ENCODE data around the gene ADAMTS20. TPM values are rescaled to one million over a fixed set of nuclear protein-coding genes. Genes with fewer than 3 reads are reported as not detected.

The ADAMTS20 gene, protein sequence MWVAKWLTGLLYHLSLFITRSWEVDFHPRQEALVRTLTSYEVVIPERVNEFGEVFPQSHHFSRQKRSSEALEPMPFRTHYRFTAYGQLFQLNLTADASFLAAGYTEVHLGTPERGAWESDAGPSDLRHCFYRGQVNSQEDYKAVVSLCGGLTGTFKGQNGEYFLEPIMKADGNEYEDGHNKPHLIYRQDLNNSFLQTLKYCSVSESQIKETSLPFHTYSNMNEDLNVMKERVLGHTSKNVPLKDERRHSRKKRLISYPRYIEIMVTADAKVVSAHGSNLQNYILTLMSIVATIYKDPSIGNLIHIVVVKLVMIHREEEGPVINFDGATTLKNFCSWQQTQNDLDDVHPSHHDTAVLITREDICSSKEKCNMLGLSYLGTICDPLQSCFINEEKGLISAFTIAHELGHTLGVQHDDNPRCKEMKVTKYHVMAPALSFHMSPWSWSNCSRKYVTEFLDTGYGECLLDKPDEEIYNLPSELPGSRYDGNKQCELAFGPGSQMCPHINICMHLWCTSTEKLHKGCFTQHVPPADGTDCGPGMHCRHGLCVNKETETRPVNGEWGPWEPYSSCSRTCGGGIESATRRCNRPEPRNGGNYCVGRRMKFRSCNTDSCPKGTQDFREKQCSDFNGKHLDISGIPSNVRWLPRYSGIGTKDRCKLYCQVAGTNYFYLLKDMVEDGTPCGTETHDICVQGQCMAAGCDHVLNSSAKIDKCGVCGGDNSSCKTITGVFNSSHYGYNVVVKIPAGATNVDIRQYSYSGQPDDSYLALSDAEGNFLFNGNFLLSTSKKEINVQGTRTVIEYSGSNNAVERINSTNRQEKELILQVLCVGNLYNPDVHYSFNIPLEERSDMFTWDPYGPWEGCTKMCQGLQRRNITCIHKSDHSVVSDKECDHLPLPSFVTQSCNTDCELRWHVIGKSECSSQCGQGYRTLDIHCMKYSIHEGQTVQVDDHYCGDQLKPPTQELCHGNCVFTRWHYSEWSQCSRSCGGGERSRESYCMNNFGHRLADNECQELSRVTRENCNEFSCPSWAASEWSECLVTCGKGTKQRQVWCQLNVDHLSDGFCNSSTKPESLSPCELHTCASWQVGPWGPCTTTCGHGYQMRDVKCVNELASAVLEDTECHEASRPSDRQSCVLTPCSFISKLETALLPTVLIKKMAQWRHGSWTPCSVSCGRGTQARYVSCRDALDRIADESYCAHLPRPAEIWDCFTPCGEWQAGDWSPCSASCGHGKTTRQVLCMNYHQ (N-terminal part only)
- total RNA-seq (2014; rRNA removed), result 1.0 and 1.6 TPM in 2 replicates
- Bru-seq, nascent RNA, result percentile 37 among the genes with signal in this experiment
- BruChase-seq, experiment 1, labeled RNA remaining after a 6-hour chase, result percentile 29 among the genes with signal in this experiment
- percentile 47 among the genes with signal in this experiment for BruChase-seq, experiment 2, labeled RNA remaining after a 2-hour chase
- long read RNA-seq, partial matches to known transcripts, result 3 of 6 reads
- long read RNA-seq, other reads (novel, unspliced or antisense), result 3 of 6 reads

DNA sequence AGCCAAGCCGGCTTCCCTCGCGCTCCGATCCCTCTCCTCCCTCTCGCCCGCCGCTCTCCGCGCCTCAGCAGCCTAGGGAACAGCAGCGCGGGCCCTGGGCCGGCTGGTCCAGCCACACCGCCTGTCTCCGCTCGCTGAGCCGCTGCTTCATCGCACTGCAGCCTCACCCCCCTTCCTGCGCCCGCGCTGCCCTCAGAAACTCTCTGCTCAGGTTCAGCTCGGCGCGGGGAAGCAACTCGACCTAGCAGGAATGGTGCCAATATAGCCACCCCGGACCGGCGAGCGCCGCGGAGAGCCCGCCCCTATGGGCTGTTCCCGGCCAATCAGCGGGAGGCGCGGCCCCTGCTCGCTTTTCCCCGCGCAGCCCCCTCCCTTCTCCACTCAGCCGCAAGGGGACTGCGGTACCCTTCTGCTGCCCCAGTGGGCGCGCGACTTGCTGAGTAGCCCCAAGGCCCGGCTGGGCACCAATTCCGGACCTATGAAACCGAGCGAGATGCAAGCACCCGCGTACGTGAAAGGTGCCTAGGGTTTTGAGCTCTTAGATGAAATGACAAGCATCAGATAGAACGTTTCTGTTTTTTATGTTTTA is at the start of gene ADAMTS20:
Gene ADAMTS20, minus strand, starts transcription at position 233 of the 589 bp plus-strand sequence. CDS start 282 bp downstream, outside the sequence.
- Histone ChIP-seq H3K4me3 (ENCODE audit: low read length) (no peak within 1 kb of the TSS), H3K4me2 (ENCODE audit: low read length) (no peak within 1 kb of the TSS), H3K9ac (ENCODE audit: low read length) (no peak within 1 kb of the TSS), H3K27ac (ENCODE audit: low read length) (no peak within 1 kb of the TSS), H3K9me3 (ENCODE audit: low read length) (no peaks in the 10 kb centered on the region), H4K20me1 (ENCODE audit: low read length) (no peaks in the 10 kb centered on the region), H3K79me2 (ENCODE audit: low read length) (no peaks in the 10 kb centered on the region), H2AFZ (ENCODE audit: low read length) (no peak within 1 kb of the TSS), H3K9me2 (replicated peaks; ENCODE audit: low read length) (no peaks in the 10 kb centered on the region), H3K27me3 (ENCODE audit: low read length) (peaks cover 29% of the 10 kb centered on the region), H3F3A (ENCODE audit: low read length, unreplicated experiment) (no peaks in the 10 kb centered on the region), H3K4me1 (ENCODE audit: insufficient read depth, low read length) (no peaks in the 10 kb centered on the region), H3K36me3 (ENCODE audit: low read depth, low read length) (no peaks in the 10 kb centered on the region)
- CTCF ChIA-PET, result no interaction called here
- no peak for ATAC-seq
- DNase-seq, result no peak
- POLR2A ChIA-PET (ENCODE audit: unreplicated experiment), result no interaction called here
- TF ChIP-seq EZH2 (IDR thresholded peaks at IDR 0.05; ENCODE audit: low read length, unreplicated experiment), result no peak
- TF ChIP-seq EZH2phosphoT487 (IDR thresholded peaks at IDR 0.05; ENCODE audit: borderline replicate concordance, low read length), result no peak
- TF ChIP-seq, protein P1, sequence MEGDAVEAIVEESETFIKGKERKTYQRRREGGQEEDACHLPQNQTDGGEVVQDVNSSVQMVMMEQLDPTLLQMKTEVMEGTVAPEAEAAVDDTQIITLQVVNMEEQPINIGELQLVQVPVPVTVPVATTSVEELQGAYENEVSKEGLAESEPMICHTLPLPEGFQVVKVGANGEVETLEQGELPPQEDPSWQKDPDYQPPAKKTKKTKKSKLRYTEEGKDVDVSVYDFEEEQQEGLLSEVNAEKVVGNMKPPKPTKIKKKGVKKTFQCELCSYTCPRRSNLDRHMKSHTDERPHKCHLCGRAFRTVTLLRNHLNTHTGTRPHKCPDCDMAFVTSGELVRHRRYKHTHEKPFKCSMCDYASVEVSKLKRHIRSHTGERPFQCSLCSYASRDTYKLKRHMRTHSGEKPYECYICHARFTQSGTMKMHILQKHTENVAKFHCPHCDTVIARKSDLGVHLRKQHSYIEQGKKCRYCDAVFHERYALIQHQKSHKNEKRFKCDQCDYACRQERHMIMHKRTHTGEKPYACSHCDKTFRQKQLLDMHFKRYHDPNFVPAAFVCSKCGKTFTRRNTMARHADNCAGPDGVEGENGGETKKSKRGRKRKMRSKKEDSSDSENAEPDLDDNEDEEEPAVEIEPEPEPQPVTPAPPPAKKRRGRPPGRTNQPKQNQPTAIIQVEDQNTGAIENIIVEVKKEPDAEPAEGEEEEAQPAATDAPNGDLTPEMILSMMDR (conservative IDR thresholded peaks at IDR 0.05; ENCODE audit: low read depth, low read length), result no peak
- intact Hi-C loops (cut with micrococcal nuclease), result no loop called here
- BruUV-seq (replicated peaks), result no TSS peak

DNA sequence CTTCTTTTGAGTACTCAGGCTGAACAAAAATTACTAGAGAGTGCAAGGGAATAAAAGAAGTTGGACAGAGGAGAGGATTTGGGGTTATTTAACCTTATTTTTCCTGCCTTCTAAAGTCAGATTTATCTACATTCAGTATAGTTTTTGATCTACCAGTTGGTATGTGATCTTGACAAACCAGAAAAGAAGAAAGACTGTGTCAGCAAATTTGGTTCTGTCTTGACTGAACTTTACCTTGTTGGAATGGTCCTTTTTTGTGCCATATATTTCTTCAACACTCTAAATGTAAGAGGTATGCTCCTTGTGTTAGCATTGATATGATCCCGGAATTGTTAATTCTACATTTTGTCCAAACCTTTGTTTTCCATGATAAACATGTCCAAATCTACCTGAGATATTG is 47.7 kb upstream of the ADAMTS20 start:
- H3K79me2 ChIP-seq (ENCODE audit: low read length), result no peaks in the 10 kb centered on the region
- POLR2A ChIA-PET (ENCODE audit: unreplicated experiment), result no interaction called here
- TF ChIP-seq EZH2phosphoT487 (IDR thresholded peaks at IDR 0.05; ENCODE audit: borderline replicate concordance, low read length), result no peak
- TF ChIP-seq EZH2 (IDR thresholded peaks at IDR 0.05; ENCODE audit: low read length, unreplicated experiment), result no peak
- TF ChIP-seq, protein P1 (conservative IDR thresholded peaks at IDR 0.05; ENCODE audit: low read depth, low read length), result no peak
- no peak overlapping the region for H2AFZ ChIP-seq (ENCODE audit: low read length)
- H3K27ac ChIP-seq (ENCODE audit: low read length), result no peak overlapping the region
- no peak overlapping the region for H3K4me3 ChIP-seq (ENCODE audit: low read length)
- H3K4me1 ChIP-seq (ENCODE audit: insufficient read depth, low read length), result no peaks in the 10 kb centered on the region
- H4K20me1 ChIP-seq (ENCODE audit: low read length), result no peaks in the 10 kb centered on the region
- DNase-seq (no peak), ATAC-seq (no peak)
- no peaks in the 10 kb centered on the region for H3K36me3 ChIP-seq (ENCODE audit: low read depth, low read length)
- CTCF ChIA-PET, result no interaction called here
- H3K9me2 ChIP-seq (replicated peaks; ENCODE audit: low read length), result no peaks in the 10 kb centered on the region
- H3K27me3 ChIP-seq (ENCODE audit: low read length), result peaks cover 57% of the 10 kb centered on the region
- no peak overlapping the region for H3K9ac ChIP-seq (ENCODE audit: low read length)
- no TSS peak for BruUV-seq (replicated peaks)
- H3K9me3 ChIP-seq (ENCODE audit: low read length), result no peaks in the 10 kb centered on the region
- no peaks in the 10 kb centered on the region for H3F3A ChIP-seq (ENCODE audit: low read length, unreplicated experiment)
- intact Hi-C loops (cut with micrococcal nuclease), result no loop called here
- no peak overlapping the region for H3K4me2 ChIP-seq (ENCODE audit: low read length)

Data from PC-3 (cell line).